Neuronal stem cell (in vitro differentiated cells): ENCODE measurements around the gene ORAI2.
"Not testable (repeated sequence)": the region's sequence is repeated elsewhere in the genome, so short reads cannot be mapped to it uniquely, and the experiment has no call there.

ENCODE experiments used
- DNase-seq: peaks from one replicate; pipeline ENCODE4 v3.0.0-alpha.2; 2013; ENCODE audit warnings: low spot score
- H2AFZ ChIP-seq: one replicate; pipeline ENCODE4 v1.6.1; 2013; ENCODE audit warnings: mild to moderate bottlenecking, low read length, inconsistent platforms
- H2AK5ac ChIP-seq: 2 replicates; pipeline ENCODE4 v1.6.1; 2013; ENCODE audit warnings: low read depth, mild to moderate bottlenecking, inconsistent platforms, low read length, moderate library complexity, mixed read lengths
- H2BK120ac ChIP-seq: 2 replicates; pipeline ENCODE4 v1.6.1; 2013; ENCODE audit warnings: low read depth, mild to moderate bottlenecking, inconsistent platforms, low read length, moderate library complexity, mixed read lengths
- H2BK12ac ChIP-seq: one replicate; pipeline ENCODE4 v1.6.1; 2013; ENCODE audit warnings: low read length, inconsistent platforms
- H2BK15ac ChIP-seq: 2 replicates; pipeline ENCODE4 v1.6.1; 2013; ENCODE audit warnings: mild to moderate bottlenecking, low read length, inconsistent platforms, mixed read lengths
- H2BK5ac ChIP-seq: one replicate; pipeline ENCODE4 v1.6.1; 2013; ENCODE audit warnings: inconsistent platforms, mild to moderate bottlenecking, low read length, moderate library complexity
- H3K14ac ChIP-seq: one replicate; pipeline ENCODE4 v1.6.1; 2013; ENCODE audit warnings: low read length, inconsistent platforms
- H3K18ac ChIP-seq: 2 replicates; pipeline ENCODE4 v1.6.1; 2013; ENCODE audit warnings: low read length, inconsistent platforms
- H3K23ac ChIP-seq: 2 replicates; pipeline ENCODE4 v1.6.1; 2013; ENCODE audit warnings: low read depth, mild to moderate bottlenecking, mixed read lengths, low read length, inconsistent platforms; ENCODE audit not compliant: poor library complexity
- H3K27ac ChIP-seq: replicated peaks from 3 replicates; pipeline ENCODE4 v1.5.1; 2013; ENCODE audit warnings: low read length, inconsistent platforms
- H3K27me3 ChIP-seq, 3 experiments: 2 replicates each; pipeline ENCODE4 v1.6.1; 2013; ENCODE audit warnings: low read length in 3 of 3, mild to moderate bottlenecking in 2 of 3, inconsistent platforms in 1 of 3, low read depth in 1 of 3, mixed read lengths in 1 of 3, moderate library complexity in 1 of 3; ENCODE audit not compliant: control insufficient read depth in 3 of 3, insufficient read depth in 3 of 3
- H3K36me3 ChIP-seq, 2 donors: replicated peaks in 1 of 2; 2 replicates each; pipeline ENCODE4 v1.6.1; 2013; ENCODE audit warnings: low read length in 2 of 2; ENCODE audit not compliant: control insufficient read depth in 2 of 2, insufficient read depth in 2 of 2
- H3K4ac ChIP-seq: 2 replicates; pipeline ENCODE4 v1.6.1; 2013; ENCODE audit warnings: inconsistent platforms, mild to moderate bottlenecking, low read length, moderate library complexity
- H3K4me1 ChIP-seq, 2 donors: 1 replicate in 1 of 2; 2 replicates in 1 of 2; pipeline ENCODE4 v1.6.1; 2013; ENCODE audit warnings: low read length in 2 of 2, low read depth in 1 of 2; ENCODE audit not compliant: control insufficient read depth in 2 of 2, insufficient read depth in 1 of 2
- H3K4me2 ChIP-seq: one replicate; pipeline ENCODE4 v1.6.1; 2013; ENCODE audit warnings: mild to moderate bottlenecking, low read length, inconsistent platforms; ENCODE audit not compliant: insufficient read depth, poor library complexity, severe bottlenecking
- H3K4me3 ChIP-seq, 2 donors: 2 replicates each; pipeline ENCODE4 v1.5.1; 2013; ENCODE audit warnings: low read length in 2 of 2, mild to moderate bottlenecking in 2 of 2, inconsistent platforms in 1 of 2, moderate library complexity in 1 of 2
- H3K79me1 ChIP-seq: one replicate; pipeline ENCODE4 v1.6.1; 2013; ENCODE audit warnings: low read depth, mild to moderate bottlenecking, inconsistent platforms, low read length, moderate library complexity
- H3K9ac ChIP-seq: one replicate; pipeline ENCODE4 v1.6.1; 2013; ENCODE audit warnings: mild to moderate bottlenecking, low read depth, low read length, inconsistent platforms; ENCODE audit not compliant: poor library complexity
- H3K9me3 ChIP-seq, 2 donors: replicated peaks in 1 of 2; 2 replicates each; pipeline versions ENCODE3 to v1.6.1; 2013; ENCODE audit warnings: low read length in 2 of 2, mild to moderate bottlenecking in 2 of 2, inconsistent platforms in 1 of 2, low read depth in 1 of 2, mixed read lengths in 1 of 2, moderate library complexity in 1 of 2; ENCODE audit not compliant: control insufficient read depth in 2 of 2, insufficient read depth in 1 of 2
- H4K8ac ChIP-seq: one replicate; pipeline ENCODE4 v1.6.1; 2013; ENCODE audit warnings: low read depth, mild to moderate bottlenecking, inconsistent platforms, low read length, moderate library complexity
- H4K91ac ChIP-seq: one replicate; pipeline ENCODE4 v1.6.1; 2013; ENCODE audit warnings: low read length, low read depth, mild to moderate bottlenecking, inconsistent platforms; ENCODE audit not compliant: poor library complexity
- WGBS, 2 donors: extraction: QIAGEN DNeasy Blood & Tissue Kit; methylation state at CpG; one replicate each; pipeline ENCODE4 v1.1.7; 2013; ENCODE audit warnings: missing lambda C conversion rate in 2 of 2, mixed read lengths in 1 of 2; ENCODE audit not compliant: insufficient read length in 2 of 2, insufficient replicate concordance in 1 of 2; ENCODE audit errors: extremely low coverage in 2 of 2; 5-methylcytosine and 5-hydroxymethylcytosine counted together

ORAI2 gene

GRCh38 chr7:102404005-102404861, 29.1 kb upstream of the ORAI2 start:
- Histone ChIP-seq H2BK15ac (no peak overlapping the region), H3K4me1 (no peaks in the 10 kb centered on the region), H3K27me3 (no peaks in the 10 kb centered on the region), H2BK120ac (no peak overlapping the region), H4K8ac (no peak overlapping the region), H3K9ac (no peak overlapping the region), H3K4ac (no peak overlapping the region), H3K4me2 (no peak overlapping the region), H2AK5ac (no peak overlapping the region), H4K91ac (no peak overlapping the region), H2AFZ (no peak overlapping the region), H3K23ac (no peak overlapping the region), H3K79me1 (peaks cover 2% of the 10 kb centered on the region), H3K14ac (no peak overlapping the region), H2BK12ac (no peak overlapping the region), H2BK5ac (no peak overlapping the region), H3K36me3 (peaks cover 42 to 97% of the 10 kb centered on the region in 2 donors), H3K4me3 (no peak overlapping the region), H3K27ac (no peak overlapping the region), H3K9me3 (peaks cover 3 to 10% of the 10 kb centered on the region in 2 donors), H3K18ac (no peak overlapping the region)
- no CpG with 5 or more reads among the region's 15 CpGs for WGBS, 2 donors
- peak; percentile 23 for DNase-seq

DNA sequence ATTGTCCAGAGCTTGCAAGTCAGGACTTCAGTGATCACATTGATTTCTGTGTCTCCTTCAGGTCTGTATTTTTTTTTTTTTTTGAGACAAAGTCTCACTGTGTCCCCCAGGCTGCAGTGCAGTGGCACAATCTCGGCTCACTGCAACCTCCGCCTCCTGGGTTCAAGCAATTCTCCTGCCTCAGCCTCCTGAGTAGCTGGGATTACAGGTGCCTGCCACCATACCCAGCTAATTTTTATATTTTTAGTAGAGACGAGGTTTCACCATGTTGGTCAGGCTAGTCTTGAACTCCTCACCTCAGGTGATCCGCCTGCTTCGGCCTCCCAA, 28.6 kb upstream of the ORAI2 start:
- H3K9me3 ChIP-seq, result peaks cover 4 to 16% of the 10 kb centered on the region in 2 donors
- H2AK5ac ChIP-seq, H3K4me2 ChIP-seq, H2BK15ac ChIP-seq, H2BK5ac ChIP-seq, H3K27ac ChIP-seq, H3K27me3 ChIP-seq, H3K18ac ChIP-seq, H3K4me1 ChIP-seq, H3K4me3 ChIP-seq, H3K9ac ChIP-seq, DNase-seq, H3K23ac ChIP-seq, H2BK120ac ChIP-seq, H4K91ac ChIP-seq, H4K8ac ChIP-seq, H2BK12ac ChIP-seq, H2AFZ ChIP-seq, H3K4ac ChIP-seq, H3K79me1 ChIP-seq, H3K14ac ChIP-seq: not testable (repeated sequence)
- H3K36me3 ChIP-seq, result peaks cover 43 to 97% of the 10 kb centered on the region in 2 donors
- WGBS, 2 donors, result no CpG with 5 or more reads among the region's 5 CpGs

DNA sequence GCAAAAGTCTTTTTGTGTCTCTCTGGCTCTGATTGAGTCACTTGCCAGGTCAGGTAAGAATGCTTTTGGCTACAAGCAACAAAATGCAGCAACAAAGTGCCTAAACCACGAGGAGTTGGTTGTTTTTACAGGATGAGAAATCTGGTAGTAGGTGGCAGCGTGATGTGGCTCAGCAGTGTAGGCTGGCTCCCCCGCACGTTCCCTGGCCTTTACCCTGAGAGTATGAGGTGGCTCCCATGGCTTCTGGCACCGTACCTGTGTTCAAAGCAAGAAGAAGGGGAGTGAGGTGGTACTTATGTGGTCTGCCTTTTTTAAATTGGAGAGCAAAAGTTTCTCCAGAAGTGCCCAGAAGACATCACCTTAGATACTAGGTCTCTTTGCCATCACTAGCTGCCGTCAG, 25.5 kb upstream of the ORAI2 start:
- DNase-seq, result no peak
- Histone ChIP-seq H2BK5ac (no peak overlapping the region), H2BK15ac (no peak overlapping the region), H2AFZ (no peak overlapping the region), H3K4me2 (no peak overlapping the region), H3K36me3 (peaks cover 54 to 99% of the 10 kb centered on the region in 2 donors), H3K27me3 (no peaks in the 10 kb centered on the region), H3K4ac (no peak overlapping the region), H3K9ac (no peak overlapping the region), H2BK12ac (no peak overlapping the region), H3K79me1 (peaks cover 5% of the 10 kb centered on the region), H3K4me1 (no peaks in the 10 kb centered on the region), H3K4me3 (no peak overlapping the region), H3K23ac (no peak overlapping the region), H3K18ac (no peak overlapping the region), H4K8ac (no peak overlapping the region), H2AK5ac (no peak overlapping the region), H3K27ac (no peak overlapping the region), H2BK120ac (no peak overlapping the region), H3K14ac (no peak overlapping the region), H3K9me3 (peaks cover 10 to 24% of the 10 kb centered on the region in 2 donors), H4K91ac (no peak overlapping the region)
- no CpG with 5 or more reads among the region's 6 CpGs for WGBS, 2 donors

DNA sequence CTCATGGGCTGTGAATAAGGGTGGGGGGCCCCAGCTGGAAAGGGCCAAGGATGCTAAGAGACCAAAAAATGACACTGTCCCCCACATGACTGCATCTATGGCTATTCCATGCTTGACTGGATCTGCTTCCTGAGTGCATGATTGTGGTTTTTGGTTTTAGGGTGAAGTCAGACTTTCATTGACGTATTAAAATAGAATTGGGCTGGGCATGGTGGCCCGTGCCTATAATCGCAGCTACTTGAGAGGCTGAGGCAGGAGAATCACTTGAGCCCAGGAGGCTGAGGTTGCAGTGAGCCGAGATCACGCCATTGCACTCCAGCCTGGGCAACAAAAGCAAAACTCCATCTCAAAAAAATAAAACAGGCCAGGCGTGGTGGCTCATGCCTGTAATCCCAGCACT, 24.8 kb upstream of the ORAI2 start:
- not testable (repeated sequence) for DNase-seq, H2BK120ac ChIP-seq, H4K91ac ChIP-seq, H3K4me3 ChIP-seq, H3K4me2 ChIP-seq, H3K4ac ChIP-seq, H3K4me1 ChIP-seq, H3K14ac ChIP-seq, H2BK5ac ChIP-seq, H4K8ac ChIP-seq, H3K23ac ChIP-seq, H3K18ac ChIP-seq, H2BK12ac ChIP-seq, H2AFZ ChIP-seq, H3K27ac ChIP-seq, H2AK5ac ChIP-seq, H3K9ac ChIP-seq, H3K79me1 ChIP-seq, H3K27me3 ChIP-seq, H2BK15ac ChIP-seq
- H3K36me3 ChIP-seq, result peaks cover 53 to 99% of the 10 kb centered on the region in 2 donors
- peaks cover 10 to 24% of the 10 kb centered on the region in 2 donors for H3K9me3 ChIP-seq
- WGBS, 2 donors, result no CpG with 5 or more reads among the region's 6 CpGs
